Activated CD8-positive, alpha-beta memory T cell treated with anti-CD3 and anti-CD28 coated beads, Interleukin-2, amount 50 U/mL, for 24 hours (primary cell): Measurements from ENCODE around the gene TPCN1.

Source experiments
- DNase-seq: peaks from one replicate; pipeline ENCODE4 v3.0.0-alpha.2; 2020; ENCODE audit errors: extremely low read depth

TPCN1 gene

GRCh38 chr12:113310489-113310888, 89.2 kb downstream of the TPCN1 start:
- no peak for DNase-seq

DNA sequence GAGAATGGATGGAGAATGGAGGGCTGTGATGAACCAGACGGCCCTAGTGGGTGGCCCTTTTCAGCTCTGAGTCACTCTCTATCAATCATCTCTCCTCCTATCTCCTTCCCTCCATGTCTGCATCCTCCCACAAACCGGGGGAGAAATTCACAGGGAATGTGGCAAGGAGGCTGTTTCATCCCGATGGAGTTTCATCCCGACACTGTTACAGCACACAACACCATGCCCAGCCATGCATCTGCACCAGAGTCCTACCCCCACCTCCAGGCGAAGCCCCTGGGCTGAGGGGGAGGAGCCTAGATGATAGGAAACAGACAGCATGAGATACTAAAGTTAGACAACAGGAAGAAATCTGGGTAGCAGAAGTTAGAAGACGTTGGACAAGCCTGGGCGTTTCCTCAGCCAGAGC, 92.9 kb downstream of the TPCN1 start:
- DNase-seq, result no peak

- no peak for DNase-seq
Measured at GRCh38 chr12:113315358-113315757, 94.1 kb downstream of the TPCN1 start.

GRCh38 chr12:113316155-113316554, 94.9 kb downstream of the TPCN1 start:
- no peak for DNase-seq

GRCh38 chr12:113317122-113317521, 95.9 kb downstream of the TPCN1 start:
- DNase-seq, result no peak

DNA sequence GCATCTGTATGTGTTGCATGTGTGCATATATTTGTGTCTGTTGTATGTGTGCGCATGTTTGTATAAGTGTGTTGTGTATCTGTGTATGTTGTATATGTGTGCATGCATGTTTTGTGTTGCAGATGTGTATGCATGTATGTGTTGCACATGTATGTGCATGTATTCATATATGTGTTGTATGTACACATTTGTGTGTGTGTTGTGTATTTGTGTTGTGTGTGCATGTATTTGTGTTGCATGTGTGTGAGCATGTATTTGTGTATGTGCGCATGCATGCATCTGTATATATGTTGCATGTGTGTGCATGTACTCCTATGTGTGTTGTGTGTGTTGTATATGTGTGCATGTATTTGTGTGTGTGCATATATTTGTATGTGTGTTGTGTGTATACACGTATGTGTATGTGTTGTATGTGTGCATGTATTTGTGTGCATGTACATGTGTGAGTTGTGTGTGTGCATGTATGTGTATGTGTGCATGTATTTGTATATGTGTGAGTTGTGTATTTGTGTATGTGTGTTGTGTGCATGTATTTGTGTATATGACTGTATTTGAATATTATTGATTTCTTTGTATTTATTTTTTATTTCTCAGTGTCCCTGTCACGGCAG, 96.9 kb downstream of the TPCN1 start:
- no peak for DNase-seq

- DNase-seq, result no peak
Measured at GRCh38 chr12:113318900-113319628, 97.8 kb downstream of the TPCN1 start.

DNA sequence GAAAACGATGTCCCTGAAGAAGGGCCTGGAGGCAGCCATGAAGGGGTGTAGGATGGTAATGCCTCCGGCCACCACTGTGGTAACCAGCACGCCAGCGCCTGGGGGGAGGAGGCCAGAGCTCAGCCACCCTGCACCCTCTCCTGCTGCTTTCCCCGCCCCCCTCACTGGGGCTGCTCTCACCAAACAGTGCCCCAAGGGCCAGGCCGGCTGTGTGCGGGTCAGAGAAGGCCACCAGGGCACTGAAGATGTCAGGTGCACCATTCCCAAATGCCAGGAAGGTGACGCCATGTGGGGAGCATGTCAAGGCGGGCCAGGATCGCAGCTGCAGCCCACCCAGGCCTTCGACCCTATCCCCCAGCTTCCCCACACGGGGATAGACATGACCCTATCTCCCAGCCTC, 99.1 kb downstream of the TPCN1 start:
- no peak for DNase-seq

DNA sequence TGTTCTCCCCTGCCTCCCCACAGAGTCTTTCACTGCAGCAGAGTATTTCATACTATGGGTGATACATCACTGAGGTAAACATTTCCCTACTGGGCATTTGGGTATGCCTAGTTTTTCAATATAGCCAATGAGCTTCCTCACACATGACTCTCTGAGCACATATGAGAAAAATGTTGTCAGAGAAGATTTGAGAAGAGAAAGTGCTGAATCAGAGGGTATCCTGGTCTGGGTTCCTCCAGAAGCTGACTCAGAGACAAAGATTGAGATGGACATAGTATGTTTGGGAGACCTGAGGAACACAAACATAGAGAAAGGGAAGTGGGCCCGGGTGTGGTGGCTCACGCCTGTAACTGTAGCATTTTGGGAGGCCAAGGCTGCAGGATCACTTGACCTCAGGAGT, 101.1 kb downstream of the TPCN1 start:
- DNase-seq, result no peak

- no peak for DNase-seq
Measured at GRCh38 chr12:113325916-113326315, 104.7 kb downstream of the TPCN1 start.

GRCh38 chr12:113326775-113327395, 105.6 kb downstream of the TPCN1 start:
- no peak for DNase-seq

DNA sequence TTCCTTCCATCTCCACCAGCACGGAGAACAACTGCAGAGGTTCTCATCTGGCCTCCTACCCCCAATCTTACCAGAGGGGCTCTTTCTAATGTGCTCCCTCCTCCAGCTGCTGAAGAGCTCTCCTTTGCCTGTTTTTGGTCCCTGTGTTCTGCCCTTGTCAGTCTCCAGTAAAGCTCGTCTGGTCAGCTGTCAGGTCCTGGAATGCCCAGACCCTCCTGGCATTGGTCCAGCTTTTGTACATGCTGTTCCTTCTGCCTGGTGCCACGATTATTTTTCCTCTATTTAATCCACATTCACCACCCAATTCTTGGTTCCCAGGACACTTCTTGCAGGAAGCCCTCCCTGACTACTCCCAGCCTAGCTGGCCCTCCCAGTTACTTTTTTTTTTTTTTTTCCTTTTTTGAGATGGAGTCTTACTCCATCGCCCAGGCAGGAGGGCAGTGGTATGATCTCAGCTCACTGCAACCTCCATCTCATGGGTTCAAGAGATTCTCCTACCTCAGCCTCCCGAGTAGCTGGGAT, 107.2 kb downstream of the TPCN1 start:
- DNase-seq, result no peak

DNA sequence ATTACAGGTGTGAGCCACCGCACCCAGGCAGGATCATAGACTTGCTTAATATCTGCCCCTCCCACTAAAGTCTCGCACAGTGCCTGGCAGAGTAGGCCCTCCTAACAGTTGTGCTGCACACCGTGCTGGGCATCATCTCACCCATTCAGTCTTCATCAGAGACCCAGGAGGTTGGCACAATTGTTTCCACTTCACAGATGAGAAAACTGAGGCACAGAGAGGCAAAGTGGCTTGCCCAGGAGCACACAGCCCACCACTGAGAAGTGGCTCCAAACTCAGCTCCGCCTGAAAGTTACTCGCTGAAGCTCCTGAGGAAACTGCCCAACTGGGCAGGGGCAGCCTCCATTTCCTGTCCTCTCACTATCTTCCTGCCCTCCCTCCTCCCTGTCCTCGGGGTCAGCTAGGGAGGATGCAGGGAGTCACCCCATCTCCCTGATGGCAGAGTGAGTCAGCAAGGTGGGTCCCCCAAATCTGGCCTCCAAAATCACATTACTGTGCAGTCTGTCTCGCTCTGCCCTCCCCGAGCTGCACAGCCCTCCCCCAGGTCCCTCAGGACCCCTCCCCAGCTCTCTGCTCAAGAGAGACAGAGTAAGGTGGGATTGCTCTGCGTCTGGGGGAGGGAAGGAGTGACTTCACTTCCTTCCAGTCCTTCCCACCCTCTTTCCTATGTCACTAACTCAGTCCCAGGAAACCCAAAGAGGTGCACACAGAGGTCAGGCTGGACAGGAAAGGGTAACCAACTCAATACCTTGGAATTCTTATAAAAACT, 107.9 kb downstream of the TPCN1 start:
- DNase-seq, result no peak

GRCh38 chr12:113329791-113330417, 108.6 kb downstream of the TPCN1 start:
- DNase-seq, result no peak

- DNase-seq, result no peak
Measured at GRCh38 chr12:113330505-113330904, 109.2 kb downstream of the TPCN1 start.

DNA sequence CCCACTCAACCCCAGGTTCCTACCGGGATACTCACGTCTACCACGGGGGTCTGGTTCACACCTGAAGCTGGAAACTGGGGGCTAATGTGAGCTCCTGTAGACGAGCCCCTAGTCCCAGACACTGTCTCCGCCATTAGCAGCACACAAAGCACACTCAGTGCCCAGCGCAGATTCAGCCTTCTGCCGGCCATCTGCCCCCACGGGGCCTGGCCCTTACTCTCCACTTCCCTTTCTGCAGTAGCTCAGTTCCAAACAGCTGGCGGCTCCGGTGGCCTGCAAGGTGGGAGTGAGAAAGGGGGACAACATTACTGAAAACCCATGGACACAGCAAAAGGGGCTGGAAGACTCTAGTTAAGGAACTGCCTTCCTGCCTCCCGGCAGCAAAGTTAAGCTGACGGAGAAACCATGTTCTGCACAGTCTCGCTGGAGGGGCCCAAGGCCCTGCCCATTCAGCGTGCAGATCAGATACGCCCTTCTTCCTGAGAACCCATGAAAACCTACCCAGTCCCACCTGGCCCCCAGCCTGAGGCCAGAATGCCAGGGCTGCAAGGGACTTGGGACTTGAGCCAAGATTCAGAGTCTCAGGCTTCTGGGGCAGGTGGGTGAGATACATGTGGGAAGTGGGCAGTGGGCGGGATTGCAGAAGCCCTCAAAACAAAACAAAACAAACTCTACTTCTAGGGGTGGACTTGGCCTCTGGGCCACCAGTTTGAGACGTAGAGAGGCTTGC, 111.6 kb downstream of the TPCN1 start:
- DNase-seq, result no peak

DNA sequence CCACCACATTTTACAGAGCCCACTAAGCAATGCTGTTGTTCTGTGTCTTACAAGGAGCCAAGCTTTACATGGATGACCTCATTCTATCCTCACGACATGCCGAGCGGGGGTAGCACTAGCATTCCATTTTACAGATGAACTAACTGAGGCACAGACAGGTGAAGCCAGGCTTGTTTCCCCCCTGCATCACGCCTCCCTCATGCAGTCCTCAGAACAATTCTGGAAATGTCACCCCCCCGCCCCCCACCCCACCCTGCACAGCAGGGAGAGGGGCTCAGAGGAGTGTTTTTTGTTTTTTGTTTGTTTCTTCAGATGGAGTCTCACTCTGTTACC, 112.1 kb downstream of the TPCN1 start:
- DNase-seq, result no peak

DNA sequence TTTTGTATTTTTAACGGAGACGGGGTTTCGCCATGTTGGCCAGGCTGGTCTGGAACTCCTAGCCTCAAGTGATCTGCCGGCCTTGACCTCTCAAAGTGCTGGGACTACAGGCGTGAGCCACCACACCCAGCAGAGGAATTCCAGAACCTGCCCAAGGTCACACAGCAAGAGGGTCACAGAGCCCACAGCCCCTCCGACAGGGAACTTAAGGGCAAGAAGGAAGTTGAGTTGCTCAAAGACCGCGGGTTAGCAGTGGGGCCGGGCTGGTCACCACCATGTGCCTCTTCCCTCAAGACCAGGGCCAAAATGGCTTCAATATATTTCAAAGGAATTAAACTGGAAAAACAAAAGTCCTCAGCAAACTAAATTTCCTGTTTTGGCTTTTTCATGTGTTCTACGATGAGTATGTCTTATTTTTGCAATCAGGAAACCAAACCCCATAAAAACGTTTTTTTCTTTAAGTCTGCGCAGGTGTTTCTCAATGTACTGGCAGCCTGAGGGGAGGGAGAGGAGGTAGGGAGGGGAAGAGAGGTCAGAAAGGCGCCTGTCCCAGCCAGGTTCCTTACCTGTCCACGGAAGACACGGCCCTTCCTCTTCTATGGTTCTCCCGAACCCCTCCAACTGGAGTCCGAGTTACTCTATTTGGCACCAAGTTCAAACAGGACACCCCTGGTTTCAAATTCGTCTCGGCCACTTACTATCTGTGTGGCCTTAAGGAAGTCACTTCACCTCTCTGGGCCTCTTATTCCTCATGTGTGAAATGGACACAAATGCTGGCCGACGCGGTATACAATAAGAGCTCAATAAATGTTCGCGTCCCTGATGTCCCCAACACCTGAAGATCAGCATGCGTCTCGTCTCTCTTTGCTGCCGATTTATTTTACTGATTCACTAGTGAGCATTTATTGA, 112.9 kb downstream of the TPCN1 start:
- DNase-seq, result no peak

GRCh38 chr12:113334786-113335539, 113.7 kb downstream of the TPCN1 start, which contains the start of gene SLC8B1:
TSS of gene SLC8B1 (minus strand) at chr12:113335109. CDS start at chr12:113332878, 2,231 bp downstream.
- peak; percentile 63 for DNase-seq
